Measurements from ENCODE around the gene CENPU. TPM values are rescaled to one million over a fixed set of nuclear protein-coding genes. Genes with fewer than 3 reads are reported as not detected.

Gene CENPU
- total RNA-seq, 4 donors from 2014 or later: 1.0 to 3.0 (median 1.8) TPM

DNA sequence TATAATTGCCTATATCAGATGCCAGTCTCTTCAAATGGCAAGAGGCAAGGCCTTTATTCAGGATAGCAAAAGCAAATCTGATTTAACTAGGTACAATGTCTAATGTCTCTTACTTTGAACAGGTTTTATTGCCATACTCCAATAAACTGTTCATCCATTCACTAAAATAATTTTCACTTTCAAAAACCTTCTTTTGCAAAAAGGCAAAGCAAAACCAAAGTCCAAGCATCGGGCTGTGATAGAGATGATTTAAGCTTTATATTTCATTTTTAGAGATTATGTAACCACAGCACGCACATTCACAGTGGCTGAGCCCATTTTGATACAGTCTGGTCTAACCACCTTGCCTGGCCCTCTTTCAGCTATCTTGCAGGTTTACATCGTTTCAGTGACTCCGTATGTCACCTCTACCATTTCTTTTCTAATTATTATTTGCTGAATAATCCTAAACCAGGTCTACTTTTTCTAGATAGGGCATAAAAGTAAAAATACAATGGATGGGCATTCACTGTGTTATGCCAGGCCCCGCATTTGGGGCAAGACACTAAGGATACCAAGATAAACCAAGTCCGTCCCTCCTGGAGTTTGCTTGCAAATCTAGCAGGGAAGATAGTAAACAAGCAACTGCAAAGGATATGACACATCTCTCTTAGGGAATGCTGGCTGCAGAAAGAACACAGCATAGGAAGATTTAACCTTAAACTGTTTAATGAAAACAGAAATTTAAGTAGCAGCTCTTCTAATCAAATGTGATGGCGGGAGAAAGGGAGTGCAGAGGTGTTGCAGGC, 86.4 kb downstream of the CENPU start:
- no peaks in the 10 kb centered on the region for H3K9me3 ChIP-seq
- peaks cover 0 to 52% (median 33%) of the 10 kb centered on the region in 4 donors for H3K4me1 ChIP-seq
- no peak for DNase-seq (ENCODE audit: low spot score in 2 of 2)

DNA sequence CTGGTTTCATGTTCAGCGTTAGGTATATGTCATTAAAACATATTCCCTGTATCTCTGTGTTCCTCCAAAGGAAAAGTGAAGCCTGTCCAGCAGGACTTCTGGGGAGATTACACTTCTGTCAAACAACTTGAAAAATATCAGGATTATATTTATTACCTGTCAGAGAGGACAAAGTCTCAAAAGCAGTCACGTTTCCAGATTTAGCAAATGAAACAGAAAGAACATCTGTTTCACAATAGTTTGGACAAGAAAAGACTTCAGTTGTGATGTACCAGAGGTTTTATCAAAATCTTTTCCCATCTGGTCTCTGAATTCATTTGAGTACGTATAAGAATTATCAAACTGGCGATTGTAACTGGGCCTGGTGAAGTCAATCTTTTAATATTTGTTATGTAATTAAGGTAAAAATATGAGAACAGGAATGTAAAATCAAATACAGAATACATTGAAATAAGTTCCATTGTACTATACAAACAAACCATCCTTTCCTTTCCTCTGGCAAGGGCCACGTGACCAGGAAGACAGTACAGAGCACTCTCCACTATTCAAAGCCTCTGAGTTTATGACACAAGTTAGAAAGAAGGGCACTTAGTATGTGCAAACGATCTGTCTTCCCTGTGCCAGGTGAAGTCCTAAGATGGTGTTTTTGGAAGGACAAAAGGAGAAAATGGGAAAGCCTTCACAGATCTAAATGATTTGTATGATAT, 87.8 kb downstream of the CENPU start:
- WGBS, 2 donors: 73 to 74% methylated on average over 6 of the region's 6 CpGs
- Histone ChIP-seq H3K27me3 (no peaks in the 10 kb centered on the region), H3K36me3 (peaks cover 0 to 7% (median 0%) of the 10 kb centered on the region in 3 donors), H3K9me3 (no peaks in the 10 kb centered on the region), H3K27ac (no peak overlapping the region), H3K4me3 (no peak overlapping the region), H3K4me1 (peaks cover 0 to 49% (median 33%) of the 10 kb centered on the region in 4 donors)
- TF ChIP-seq EP300 (IDR thresholded peaks at IDR 0.05) (no peak), POLR2A (IDR thresholded peaks at IDR 0.05) (no peak)
- TF ChIP-seq, protein P1, sequence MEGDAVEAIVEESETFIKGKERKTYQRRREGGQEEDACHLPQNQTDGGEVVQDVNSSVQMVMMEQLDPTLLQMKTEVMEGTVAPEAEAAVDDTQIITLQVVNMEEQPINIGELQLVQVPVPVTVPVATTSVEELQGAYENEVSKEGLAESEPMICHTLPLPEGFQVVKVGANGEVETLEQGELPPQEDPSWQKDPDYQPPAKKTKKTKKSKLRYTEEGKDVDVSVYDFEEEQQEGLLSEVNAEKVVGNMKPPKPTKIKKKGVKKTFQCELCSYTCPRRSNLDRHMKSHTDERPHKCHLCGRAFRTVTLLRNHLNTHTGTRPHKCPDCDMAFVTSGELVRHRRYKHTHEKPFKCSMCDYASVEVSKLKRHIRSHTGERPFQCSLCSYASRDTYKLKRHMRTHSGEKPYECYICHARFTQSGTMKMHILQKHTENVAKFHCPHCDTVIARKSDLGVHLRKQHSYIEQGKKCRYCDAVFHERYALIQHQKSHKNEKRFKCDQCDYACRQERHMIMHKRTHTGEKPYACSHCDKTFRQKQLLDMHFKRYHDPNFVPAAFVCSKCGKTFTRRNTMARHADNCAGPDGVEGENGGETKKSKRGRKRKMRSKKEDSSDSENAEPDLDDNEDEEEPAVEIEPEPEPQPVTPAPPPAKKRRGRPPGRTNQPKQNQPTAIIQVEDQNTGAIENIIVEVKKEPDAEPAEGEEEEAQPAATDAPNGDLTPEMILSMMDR (IDR thresholded peaks at IDR 0.05): no peak
- DNase-seq (ENCODE audit: low spot score in 2 of 2): no peak

More for the DNA sequence above, 86.4 kb downstream of the CENPU start:
- Histone ChIP-seq H3K4me3 (peak overlapping the region in 3 of 4 donors; percentile 93 to 100 (median 94)), H3K36me3 (peaks cover 0 to 2% (median 0%) of the 10 kb centered on the region in 3 donors), H3K27me3 (no peaks in the 10 kb centered on the region), H3K27ac (peak overlapping the region in 3 of 4 donors; percentile 98 to 99 (median 99))
- TF ChIP-seq POLR2A (IDR thresholded peaks at IDR 0.05): no peak
- no peak for TF ChIP-seq EP300 (IDR thresholded peaks at IDR 0.05)
- WGBS, 2 donors: 79 to 81% methylated on average over 7 of the region's 7 CpGs

DNA sequence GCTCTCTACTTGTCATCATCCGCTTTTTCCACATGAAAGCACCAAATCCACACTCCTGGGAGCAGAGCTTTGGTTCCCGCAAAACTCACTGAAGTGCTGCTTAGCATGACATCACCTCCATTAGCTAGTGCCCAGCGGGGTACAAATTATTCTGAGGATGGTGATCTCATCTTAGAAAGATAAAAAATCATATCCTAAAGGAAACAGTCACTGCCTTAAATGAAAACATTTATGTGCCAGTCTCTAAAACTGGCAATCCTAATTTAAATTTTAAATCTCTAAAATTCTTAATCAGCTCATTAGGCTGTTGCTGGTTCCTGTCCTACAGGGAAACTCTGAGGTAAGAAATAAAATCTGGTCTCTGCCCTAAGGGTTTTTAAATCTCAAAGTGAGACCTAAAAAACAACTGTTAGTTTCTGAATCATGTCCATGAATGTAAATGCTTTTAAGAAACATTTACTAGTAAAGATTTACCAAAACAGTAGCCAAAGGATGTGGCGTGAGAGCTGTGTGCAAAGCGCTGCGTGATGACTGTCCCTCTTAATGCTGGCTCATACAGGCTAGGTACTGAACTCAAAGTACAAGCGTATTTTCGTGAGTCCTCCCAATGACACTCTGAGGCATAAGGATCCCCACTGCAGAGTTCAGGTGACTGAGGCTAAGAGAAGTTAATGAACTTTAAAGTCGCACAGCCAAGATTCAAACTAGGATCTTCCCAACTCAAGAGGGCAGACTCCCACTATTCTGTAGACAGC, 89.2 kb downstream of the CENPU start:
- 88 to 94% methylated on average over 9 of the region's 9 CpGs for WGBS, 2 donors

More for the DNA sequence above, 89.2 kb downstream of the CENPU start:
- Histone ChIP-seq H3K4me3 (no peak overlapping the region), H3K9me3 (no peaks in the 10 kb centered on the region), H3K27ac (no peak overlapping the region), H3K36me3 (peaks cover 0 to 10% (median 0%) of the 10 kb centered on the region in 3 donors), H3K4me1 (peaks cover 0 to 41% (median 25%) of the 10 kb centered on the region in 4 donors), H3K27me3 (no peaks in the 10 kb centered on the region)
- DNase-seq (ENCODE audit: low spot score in 2 of 2): no peak
- TF ChIP-seq, protein P1 (IDR thresholded peaks at IDR 0.05): no peak
- no peak for TF ChIP-seq EP300 (IDR thresholded peaks at IDR 0.05)
- TF ChIP-seq POLR2A (IDR thresholded peaks at IDR 0.05): no peak

Other genes with a start within 250 kb of the CENPU start
- 10 to 100 TPM in 1 of 4 donors, 1 to 10 TPM in 3; 7.6 to 17.7 (median 9.7) TPM for gene CASP3, start 84.6 kb downstream of the CENPU start, total RNA-seq
- gene PRIMPOL, start 84.4 kb downstream of the CENPU start, total RNA-seq: 10 to 100 TPM; 14.7 to 36.7 (median 21.4) TPM
- gene ACSL1, start 91.9 kb upstream of the CENPU start, total RNA-seq: 100 to 1,000 TPM; 112 to 384 (median 211) TPM